Measurements from ENCODE around the gene TOGARAM2. TPM values are rescaled to one million over a fixed set of nuclear protein-coding genes. Genes with fewer than 3 reads are reported as not detected.

TOGARAM2 gene
- total RNA-seq, 2 donors from 2014 or later = 2.0 to 6.6 TPM

DNA sequence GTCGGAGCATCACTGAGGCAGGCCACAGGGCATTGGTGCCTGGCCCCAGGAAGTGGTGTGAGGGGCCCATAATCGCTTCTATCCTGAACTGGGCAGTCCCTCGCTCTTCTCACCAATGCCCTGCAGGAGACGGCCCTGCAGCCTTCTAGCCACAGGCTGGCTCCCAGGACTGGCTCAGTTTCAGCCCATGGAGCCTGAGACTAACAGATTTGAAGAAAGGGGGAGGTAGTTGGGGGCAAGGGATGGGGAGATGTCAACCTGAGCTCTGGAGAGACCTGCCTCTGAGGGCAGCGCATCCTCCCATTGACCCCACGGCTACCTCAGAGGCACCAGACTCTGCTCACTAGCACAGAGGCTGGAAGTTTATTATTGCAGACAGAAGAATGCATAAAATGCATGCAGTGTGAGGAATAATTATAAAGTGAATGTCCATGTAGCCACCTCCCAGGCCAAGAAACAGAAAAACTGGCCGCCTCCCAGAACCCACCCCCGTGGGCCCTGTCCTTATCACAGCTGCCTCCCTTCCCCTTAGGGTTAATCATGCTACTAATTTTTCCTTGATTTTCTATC lies 1.4 kb downstream of the TOGARAM2 start:
- peaks cover 0 to 22% of the 10 kb centered on the region in 2 donors for H3K4me1 ChIP-seq
- no peaks in the 10 kb centered on the region for H3K36me3 ChIP-seq
- no peak overlapping the region for H3K4me3 ChIP-seq
- no peaks in the 10 kb centered on the region for H3K27me3 ChIP-seq
- H3K9me3 ChIP-seq = no peaks in the 10 kb centered on the region
- TF ChIP-seq, protein P1, sequence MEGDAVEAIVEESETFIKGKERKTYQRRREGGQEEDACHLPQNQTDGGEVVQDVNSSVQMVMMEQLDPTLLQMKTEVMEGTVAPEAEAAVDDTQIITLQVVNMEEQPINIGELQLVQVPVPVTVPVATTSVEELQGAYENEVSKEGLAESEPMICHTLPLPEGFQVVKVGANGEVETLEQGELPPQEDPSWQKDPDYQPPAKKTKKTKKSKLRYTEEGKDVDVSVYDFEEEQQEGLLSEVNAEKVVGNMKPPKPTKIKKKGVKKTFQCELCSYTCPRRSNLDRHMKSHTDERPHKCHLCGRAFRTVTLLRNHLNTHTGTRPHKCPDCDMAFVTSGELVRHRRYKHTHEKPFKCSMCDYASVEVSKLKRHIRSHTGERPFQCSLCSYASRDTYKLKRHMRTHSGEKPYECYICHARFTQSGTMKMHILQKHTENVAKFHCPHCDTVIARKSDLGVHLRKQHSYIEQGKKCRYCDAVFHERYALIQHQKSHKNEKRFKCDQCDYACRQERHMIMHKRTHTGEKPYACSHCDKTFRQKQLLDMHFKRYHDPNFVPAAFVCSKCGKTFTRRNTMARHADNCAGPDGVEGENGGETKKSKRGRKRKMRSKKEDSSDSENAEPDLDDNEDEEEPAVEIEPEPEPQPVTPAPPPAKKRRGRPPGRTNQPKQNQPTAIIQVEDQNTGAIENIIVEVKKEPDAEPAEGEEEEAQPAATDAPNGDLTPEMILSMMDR (IDR thresholded peaks at IDR 0.05) = no peak
- peak overlapping the region; percentile 74 to 75 for H3K27ac ChIP-seq
- no peak for DNase-seq (ENCODE audit: low spot score)

DNA sequence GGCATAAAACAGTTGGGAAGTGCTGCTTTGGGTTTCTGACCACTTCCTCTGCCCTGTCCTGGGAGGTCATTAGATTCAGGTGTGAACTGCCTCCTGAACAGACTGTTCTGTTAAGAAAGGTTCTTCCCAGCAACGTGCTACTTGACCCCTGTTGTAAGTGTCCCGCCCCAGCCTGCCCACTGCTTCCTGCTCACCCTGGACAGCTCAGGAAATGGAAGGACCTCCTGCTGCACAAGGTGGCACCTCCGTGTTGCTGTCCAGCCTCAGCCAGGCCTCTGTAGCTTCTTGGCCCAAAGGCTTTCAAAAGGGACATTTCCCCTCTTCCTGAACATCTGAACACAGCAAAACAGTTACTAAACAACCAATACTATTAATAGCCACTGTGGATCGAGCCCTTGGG lies 5.3 kb downstream of the TOGARAM2 start:
- Histone ChIP-seq H3K4me1 (peaks cover 0 to 19% of the 10 kb centered on the region in 2 donors), H3K36me3 (no peaks in the 10 kb centered on the region), H3K27me3 (no peaks in the 10 kb centered on the region), H3K4me3 (no peak overlapping the region), H3K9me3 (no peaks in the 10 kb centered on the region), H3K27ac (no peak overlapping the region)
- TF ChIP-seq, protein P1 (IDR thresholded peaks at IDR 0.05) = no peak
- DNase-seq (ENCODE audit: low spot score) = no peak

DNA sequence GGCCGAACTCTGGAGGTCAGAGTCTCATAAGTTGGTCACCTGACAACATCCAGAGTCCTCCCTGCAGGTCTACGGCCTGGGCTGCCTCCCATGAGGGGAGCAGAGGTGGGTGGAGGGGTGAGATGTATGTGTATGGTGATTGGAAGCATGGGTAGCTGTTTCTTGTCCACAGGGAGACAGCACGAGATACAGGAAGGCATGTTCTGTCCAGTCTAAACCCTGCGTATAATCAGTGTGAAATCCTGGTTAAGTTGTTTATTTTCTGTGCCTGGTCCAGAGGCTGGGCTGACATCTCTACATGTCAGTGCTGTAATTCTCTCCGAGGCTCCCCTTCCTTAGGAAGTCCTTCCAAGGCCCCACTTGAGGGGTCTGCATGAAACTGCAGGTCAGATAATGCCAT lies 8.9 kb downstream of the TOGARAM2 start:
- Histone ChIP-seq H3K27ac (no peak overlapping the region), H3K27me3 (no peaks in the 10 kb centered on the region), H3K9me3 (no peaks in the 10 kb centered on the region), H3K4me1 (peaks cover 0 to 20% of the 10 kb centered on the region in 2 donors), H3K36me3 (no peaks in the 10 kb centered on the region), H3K4me3 (no peak overlapping the region)
- no peak for DNase-seq (ENCODE audit: low spot score)
- TF ChIP-seq, protein P1 (IDR thresholded peaks at IDR 0.05) = no peak

DNA sequence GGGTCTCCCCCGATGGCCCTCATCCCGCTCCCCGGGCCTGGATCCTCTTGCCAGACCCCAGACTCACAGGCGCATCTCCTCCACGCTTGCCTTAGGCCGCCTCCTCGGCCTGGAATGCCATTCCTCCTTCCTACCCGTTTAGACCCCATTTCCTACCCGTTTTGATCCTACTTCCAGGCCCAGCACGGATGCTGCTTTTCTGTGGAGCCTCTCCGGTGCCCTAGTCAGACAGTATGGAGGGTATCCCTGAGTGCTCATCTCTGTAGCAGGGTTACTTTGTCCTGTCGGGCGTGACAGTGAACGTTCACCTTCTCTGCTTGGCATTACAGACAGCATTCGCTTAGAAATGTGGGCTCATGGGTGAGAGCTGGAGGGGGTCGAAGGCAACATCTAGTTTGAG lies 9.3 kb downstream of the TOGARAM2 start:
- no peak overlapping the region for H3K27ac ChIP-seq
- no peaks in the 10 kb centered on the region for H3K27me3 ChIP-seq
- peaks cover 0 to 20% of the 10 kb centered on the region in 2 donors for H3K4me1 ChIP-seq
- no peak for DNase-seq (ENCODE audit: low spot score)
- TF ChIP-seq, protein P1 (IDR thresholded peaks at IDR 0.05) = no peak
- no peak overlapping the region for H3K4me3 ChIP-seq
- H3K36me3 ChIP-seq = no peaks in the 10 kb centered on the region
- H3K9me3 ChIP-seq = no peaks in the 10 kb centered on the region

DNA sequence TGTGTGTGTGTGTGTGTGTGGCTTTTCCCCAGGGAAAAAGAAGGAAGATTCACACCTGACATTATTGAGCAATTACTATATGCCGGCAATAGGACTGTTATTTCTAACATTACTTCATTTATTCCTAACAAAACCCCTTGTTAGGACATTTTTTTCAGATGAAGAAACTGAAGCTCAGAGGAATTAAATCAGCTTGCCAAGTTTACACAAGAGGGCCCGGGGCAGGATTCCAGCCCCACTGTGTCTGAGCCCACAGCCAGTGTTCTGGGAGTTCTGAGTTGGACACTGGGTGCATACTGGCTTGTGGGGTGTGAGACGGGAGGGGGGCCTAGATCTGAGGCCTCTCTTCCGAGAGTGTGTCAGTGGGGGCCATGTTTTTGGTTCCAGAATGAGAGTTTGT lies 9.9 kb downstream of the TOGARAM2 start:
- Histone ChIP-seq H3K36me3 (no peaks in the 10 kb centered on the region), H3K4me1 (peaks cover 0 to 20% of the 10 kb centered on the region in 2 donors), H3K27me3 (no peaks in the 10 kb centered on the region), H3K9me3 (no peaks in the 10 kb centered on the region), H3K4me3 (no peak overlapping the region), H3K27ac (peak overlapping the region in 1 of 2 donors; percentile 40)
- TF ChIP-seq, protein P1 (IDR thresholded peaks at IDR 0.05) = no peak
- DNase-seq (ENCODE audit: low spot score) = no peak

DNA sequence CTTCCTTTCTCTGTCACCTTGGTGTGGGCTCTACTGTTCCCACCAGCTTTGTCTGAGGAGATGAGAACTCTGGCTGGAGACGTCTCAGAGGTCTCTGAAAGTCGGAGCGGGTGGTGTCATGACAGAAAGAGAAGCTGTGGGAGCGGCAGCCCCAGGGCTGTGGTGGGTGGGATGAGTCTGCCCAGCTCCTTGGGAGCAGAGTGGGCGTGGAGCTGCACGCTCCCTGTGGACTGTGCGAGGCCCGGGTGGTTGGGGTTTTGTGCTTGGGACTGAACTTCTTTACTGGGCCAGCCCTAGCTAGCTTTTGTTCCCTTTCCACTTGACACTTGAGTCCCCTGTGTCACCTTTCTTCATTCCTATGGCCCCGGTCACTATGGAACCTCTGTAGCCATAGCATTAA lies 10.4 kb downstream of the TOGARAM2 start:
- H3K4me1 ChIP-seq = peaks cover 0 to 20% of the 10 kb centered on the region in 2 donors
- no peaks in the 10 kb centered on the region for H3K36me3 ChIP-seq
- DNase-seq (ENCODE audit: low spot score) = no peak
- TF ChIP-seq, protein P1 (IDR thresholded peaks at IDR 0.05) = no peak
- H3K9me3 ChIP-seq = no peaks in the 10 kb centered on the region
- peak overlapping the region in 1 of 2 donors; percentile 40 for H3K27ac ChIP-seq
- H3K27me3 ChIP-seq = no peaks in the 10 kb centered on the region
- H3K4me3 ChIP-seq = no peak overlapping the region

All from right atrium auricular region (tissue), 2 donors.